HL-60 (cell line): Measurements from ENCODE around the gene HNRNPCL1.
"Not testable (repeated sequence)": the region's sequence is repeated elsewhere in the genome, so short reads cannot be mapped to it uniquely, and the experiment has no call there.

Experiments
- CTCF ChIP-seq: IDR thresholded peaks from one replicate; pipeline ENCODE4 v1.5.1; 2011; ENCODE audit warnings: low read length, control low read depth, inconsistent platforms; ENCODE audit not compliant: insufficient read depth
- GABPA ChIP-seq: IDR thresholded peaks from 2 replicates; pipeline ENCODE4 v1.6.1; 2012; ENCODE audit warnings: low read depth
- POLR2AphosphoS5 ChIP-seq: IDR thresholded peaks from 2 replicates; pipeline ENCODE4 v1.6.1; 2012; ENCODE audit warnings: low read depth
- REST ChIP-seq: IDR thresholded peaks from 2 replicates; pipeline ENCODE4 v1.6.1; 2012; ENCODE audit warnings: low read depth; ENCODE audit not compliant: insufficient replicate concordance
- SPI1 ChIP-seq: IDR thresholded peaks from 2 replicates; pipeline ENCODE4 v1.6.1; 2012; ENCODE audit warnings: low read depth, mild to moderate bottlenecking, borderline replicate concordance

GRCh38 chr1:12863131-12863880 is 14.8 kb upstream of the HNRNPCL1 start:
- TF ChIP-seq REST, CTCF, POLR2AphosphoS5, GABPA, SPI1: not testable (repeated sequence)
